Measurements from ENCODE around the gene KRTAP10-7.

DNA sequence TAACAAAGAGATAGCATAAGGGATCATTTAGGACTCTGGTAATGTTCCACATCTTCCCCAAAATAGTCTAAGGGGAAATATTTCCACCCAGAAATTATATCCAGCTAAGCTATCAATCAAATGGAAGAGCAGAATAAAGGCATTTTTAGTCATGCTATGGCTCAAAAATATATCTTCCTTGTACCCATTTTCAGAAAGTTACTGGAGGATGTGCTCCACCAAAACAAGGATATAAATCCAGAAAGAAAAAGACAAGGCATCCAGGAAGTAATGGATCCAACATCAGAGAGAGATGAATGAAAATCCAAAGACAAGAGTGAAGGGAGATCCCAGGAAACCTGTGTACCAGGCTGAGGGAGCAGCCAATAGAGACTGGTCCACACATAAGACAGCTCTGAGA is 8.8 kb downstream of the KRTAP10-7 start:
- TF ChIP-seq, protein P1, sequence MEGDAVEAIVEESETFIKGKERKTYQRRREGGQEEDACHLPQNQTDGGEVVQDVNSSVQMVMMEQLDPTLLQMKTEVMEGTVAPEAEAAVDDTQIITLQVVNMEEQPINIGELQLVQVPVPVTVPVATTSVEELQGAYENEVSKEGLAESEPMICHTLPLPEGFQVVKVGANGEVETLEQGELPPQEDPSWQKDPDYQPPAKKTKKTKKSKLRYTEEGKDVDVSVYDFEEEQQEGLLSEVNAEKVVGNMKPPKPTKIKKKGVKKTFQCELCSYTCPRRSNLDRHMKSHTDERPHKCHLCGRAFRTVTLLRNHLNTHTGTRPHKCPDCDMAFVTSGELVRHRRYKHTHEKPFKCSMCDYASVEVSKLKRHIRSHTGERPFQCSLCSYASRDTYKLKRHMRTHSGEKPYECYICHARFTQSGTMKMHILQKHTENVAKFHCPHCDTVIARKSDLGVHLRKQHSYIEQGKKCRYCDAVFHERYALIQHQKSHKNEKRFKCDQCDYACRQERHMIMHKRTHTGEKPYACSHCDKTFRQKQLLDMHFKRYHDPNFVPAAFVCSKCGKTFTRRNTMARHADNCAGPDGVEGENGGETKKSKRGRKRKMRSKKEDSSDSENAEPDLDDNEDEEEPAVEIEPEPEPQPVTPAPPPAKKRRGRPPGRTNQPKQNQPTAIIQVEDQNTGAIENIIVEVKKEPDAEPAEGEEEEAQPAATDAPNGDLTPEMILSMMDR (IDR thresholded peaks at IDR 0.05), result no peak
- no peak for TF ChIP-seq POLR2A (IDR thresholded peaks at IDR 0.05)
- TF ChIP-seq POLR2AphosphoS5 (IDR thresholded peaks at IDR 0.05), result no peak

Data from prostate gland (tissue), 2 donors.